VCaP (cell line): ENCODE data around the gene SPATA20.

ENCODE experiments used
- H3K27ac ChIP-seq: fragments of 450-650 bp; 2 replicates; pipeline ENCODE4 v1.5.1; 2017
- TF ChIP-seq, protein P1 (sequence below): fragments of 450-650 bp; conservative IDR thresholded peaks from 2 replicates; pipeline ENCODE4 v1.5.1; 2017; ENCODE audit warnings: mild to moderate bottlenecking, moderate library complexity

The SPATA20 gene

DNA sequence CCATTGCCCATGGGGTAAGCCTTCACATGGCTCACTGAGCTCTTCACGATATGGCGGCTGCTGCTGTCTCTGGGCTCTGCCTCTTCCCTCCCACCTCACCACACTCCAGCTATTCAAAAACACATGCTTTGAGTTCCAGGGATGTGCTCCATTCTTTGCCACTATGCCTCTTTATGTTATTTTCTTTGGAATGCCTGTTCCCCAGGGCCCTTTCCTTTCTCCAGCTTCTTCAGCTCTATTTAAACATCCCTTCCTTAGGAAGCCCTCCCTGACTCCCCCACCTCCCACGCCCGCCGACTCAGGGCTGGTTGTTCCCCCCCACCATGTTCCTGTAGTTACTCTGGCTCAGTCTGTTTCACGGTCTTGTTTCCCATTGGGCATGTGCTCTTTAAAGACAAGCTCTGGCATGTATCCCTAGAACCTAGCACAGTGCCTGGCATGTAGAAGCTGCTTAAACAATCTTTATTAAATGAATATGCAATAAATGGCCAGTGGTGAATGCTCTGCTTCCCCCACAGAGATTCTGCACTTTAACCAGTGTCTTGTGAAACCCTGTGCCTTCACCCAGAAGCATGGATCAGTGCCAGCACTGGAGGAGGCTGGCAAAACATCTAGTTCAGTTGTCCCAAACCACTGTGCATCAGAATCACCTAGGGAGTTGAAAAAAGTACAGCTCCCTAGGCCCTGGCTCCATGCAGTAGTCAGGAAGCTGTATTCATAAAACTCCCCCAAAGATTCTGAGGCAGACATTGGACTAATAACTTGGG is 31.9 kb upstream of the SPATA20 start:
- TF ChIP-seq, protein P1, sequence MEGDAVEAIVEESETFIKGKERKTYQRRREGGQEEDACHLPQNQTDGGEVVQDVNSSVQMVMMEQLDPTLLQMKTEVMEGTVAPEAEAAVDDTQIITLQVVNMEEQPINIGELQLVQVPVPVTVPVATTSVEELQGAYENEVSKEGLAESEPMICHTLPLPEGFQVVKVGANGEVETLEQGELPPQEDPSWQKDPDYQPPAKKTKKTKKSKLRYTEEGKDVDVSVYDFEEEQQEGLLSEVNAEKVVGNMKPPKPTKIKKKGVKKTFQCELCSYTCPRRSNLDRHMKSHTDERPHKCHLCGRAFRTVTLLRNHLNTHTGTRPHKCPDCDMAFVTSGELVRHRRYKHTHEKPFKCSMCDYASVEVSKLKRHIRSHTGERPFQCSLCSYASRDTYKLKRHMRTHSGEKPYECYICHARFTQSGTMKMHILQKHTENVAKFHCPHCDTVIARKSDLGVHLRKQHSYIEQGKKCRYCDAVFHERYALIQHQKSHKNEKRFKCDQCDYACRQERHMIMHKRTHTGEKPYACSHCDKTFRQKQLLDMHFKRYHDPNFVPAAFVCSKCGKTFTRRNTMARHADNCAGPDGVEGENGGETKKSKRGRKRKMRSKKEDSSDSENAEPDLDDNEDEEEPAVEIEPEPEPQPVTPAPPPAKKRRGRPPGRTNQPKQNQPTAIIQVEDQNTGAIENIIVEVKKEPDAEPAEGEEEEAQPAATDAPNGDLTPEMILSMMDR: no peak
- H3K27ac ChIP-seq: no peak overlapping the region

DNA sequence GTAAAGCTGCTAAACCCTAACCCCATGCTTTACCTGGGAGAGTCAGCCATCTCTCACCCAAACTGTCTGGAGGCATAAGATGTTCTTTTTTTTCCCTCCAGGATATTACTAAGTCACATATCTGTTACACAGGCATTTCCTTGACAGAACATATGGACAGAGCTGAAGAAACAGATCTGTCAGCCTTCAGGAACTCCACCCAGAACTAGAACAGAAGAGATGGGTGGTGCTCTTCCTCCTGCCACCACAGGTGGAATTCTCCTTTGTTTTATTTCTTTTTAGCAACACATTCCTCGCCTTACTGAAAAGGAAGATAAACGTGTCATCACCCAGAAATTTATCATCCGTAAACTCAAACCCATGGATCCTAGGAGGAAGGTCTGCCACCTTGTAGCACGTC is 30.0 kb upstream of the SPATA20 start:
- no peak overlapping the region for H3K27ac ChIP-seq

DNA sequence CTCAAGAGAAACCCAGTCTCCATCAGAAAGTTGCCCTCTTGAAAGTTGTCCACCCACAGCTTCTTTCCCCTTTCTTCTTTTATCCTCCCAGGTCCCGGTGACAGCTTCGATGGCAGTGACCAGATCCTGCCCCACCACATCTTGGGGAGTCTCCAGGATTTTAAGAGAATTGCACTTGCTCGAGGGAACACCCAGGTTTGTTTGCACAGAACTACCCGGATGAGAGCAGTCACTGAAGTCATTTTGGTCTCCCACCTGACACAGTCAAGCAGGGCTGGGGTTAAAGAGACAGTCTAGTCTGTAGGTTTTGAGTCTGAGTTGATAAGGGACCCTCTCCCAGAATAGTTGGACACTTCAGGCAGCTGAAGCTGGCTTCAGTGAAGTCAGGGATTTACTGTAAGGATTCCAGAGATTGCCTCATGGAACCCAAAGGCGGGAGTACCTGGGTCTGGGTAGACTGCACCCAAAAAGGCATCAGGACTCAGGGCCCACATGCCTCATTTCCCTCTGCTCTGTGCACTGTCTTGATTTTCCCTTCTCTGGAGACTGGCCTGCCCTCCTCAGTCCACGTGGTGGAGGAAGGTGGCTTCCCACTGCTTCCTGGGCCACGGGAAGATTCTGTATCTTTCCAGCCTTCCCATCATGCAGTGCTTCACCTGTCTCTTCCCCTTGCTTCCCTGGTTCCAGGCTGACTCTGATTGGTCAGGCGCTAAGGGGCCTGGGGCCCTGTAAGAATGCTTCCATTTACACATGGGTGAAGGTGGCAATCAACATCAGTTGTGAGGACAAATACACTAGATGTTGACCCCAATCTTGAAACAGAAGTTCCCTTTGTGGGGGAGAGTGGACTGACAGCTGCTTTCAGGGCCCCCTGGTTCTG is 29.2 kb upstream of the SPATA20 start:
- TF ChIP-seq, protein P1: no peak
- H3K27ac ChIP-seq: no peak overlapping the region

More for the DNA sequence above, 30.0 kb upstream of the SPATA20 start:
- TF ChIP-seq, protein P1: no peak

DNA sequence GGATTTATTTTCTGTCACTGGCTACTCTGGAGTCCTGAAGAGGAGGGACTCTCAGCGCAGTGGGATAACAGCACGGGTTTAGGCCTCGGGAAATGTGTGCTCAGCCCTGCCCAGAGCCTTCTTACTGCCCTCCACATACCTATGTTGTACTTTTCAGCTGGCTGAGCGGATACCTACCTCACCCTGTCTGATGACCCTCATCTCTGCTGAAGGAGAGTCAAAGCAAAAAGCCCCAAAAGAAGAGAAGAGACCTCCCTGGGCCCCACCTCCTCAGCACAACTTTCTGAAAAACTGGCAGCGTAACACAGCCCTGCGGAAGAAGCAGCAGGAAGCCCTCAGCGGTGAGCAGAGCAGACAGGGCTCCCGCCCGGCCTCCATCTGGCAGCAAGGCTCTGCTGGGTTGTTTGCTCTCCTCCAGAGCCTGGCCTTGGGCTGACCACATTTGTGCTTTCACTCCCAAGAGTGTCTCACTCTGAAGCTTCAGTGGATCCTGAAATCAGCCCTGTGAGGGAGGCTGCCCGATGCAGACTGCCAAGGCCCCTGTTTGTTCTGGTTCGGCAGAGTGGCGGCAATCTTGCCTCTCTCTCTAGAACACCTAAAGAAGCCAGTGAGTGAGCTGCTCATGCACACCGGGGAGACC is 28.5 kb upstream of the SPATA20 start:
- no peak overlapping the region for H3K27ac ChIP-seq
- TF ChIP-seq, protein P1: no peak

DNA sequence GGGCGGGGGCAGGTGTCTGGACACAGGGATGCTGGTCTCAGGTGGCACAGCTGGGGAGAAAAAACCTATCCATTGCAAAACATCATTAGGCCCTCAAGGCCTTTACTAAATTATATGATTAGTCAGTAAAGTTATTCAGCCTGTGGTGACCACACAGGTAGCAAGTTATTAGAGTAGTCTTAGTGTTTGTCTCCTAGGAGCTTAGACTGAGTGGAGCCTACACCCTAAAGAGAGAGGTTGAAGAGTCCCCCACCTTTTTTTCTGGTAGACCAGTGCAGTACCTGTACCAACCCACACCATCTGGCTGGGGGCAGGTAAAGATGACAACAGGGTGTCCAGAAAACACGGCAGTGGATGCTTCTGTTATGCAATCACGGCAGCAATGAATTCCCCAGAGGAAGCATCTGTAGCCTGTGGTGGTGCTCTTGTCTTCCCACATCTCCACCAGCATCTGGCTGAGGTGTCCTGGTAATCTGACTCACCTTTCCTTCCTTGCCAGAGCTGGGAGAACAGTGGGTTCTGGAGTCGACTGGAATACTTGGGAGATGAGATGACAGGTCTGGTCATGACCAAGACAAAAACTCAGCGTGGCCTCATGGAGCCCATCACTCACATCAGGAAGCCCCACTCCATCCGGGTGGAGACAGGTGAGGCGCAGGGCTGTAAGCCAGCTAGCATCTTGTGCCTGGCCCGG is 27.7 kb upstream of the SPATA20 start:
- TF ChIP-seq, protein P1: no peak
- H3K27ac ChIP-seq: no peak overlapping the region

DNA sequence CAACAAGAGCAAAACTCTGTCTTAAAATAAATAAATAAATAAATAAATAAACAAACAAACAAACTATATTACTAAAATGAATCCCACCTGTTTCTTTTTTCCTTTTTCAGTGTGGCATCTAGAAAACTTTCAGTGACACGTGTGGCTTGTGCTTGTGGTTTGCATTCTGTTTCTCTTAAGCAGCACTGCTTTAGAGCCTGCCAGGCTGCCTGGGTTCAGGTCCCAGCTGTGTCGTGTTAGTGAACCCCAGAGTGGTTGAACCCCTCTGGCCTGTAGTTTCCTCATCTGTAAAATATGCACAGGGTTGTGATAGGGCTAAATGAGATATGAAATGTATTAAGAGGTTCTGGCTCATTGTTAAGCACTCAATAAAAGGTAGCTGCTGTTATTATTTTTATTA is 26.5 kb upstream of the SPATA20 start:
- TF ChIP-seq, protein P1: no peak

More for the DNA sequence above, 26.5 kb upstream of the SPATA20 start:
- H3K27ac ChIP-seq: no peak overlapping the region
